Common myeloid progenitor, CD34-positive (primary cell): ENCODE results near the gene DYNLL2.
"Not testable (repeated sequence)": the region's sequence is repeated elsewhere in the genome, so short reads cannot be mapped to it uniquely, and the experiment has no call there.

Source experiments
- CTCF ChIA-PET: fragments of 350-600 bp; sonication (Branson Sonifier 250); formaldehyde crosslinking; loops from one replicate; lab custom pipeline; 2021; ENCODE audit warnings: antibody characterized with exemption; lab: Charles Lee
- POLR2A ChIA-PET: fragments of 350-600 bp; sonication (Branson Sonifier 250); formaldehyde crosslinking; loops from one replicate; lab custom pipeline; 2021; ENCODE audit warnings: antibody characterized with exemption; lab: Charles Lee
- DNase-seq, 3 donors: peaks; one replicate each; pipeline versions ENCODE4 v3.0.0 to v3.0.0-alpha.2; 2013
- H3K27ac ChIP-seq, 2 experiments: 1 replicate in 1 of 2; 2 replicates in 1 of 2; pipeline ENCODE4 v1.7.0; 2013; ENCODE audit warnings: inconsistent platforms in 2 of 2, low read length in 2 of 2, mild to moderate bottlenecking in 2 of 2, low read depth in 1 of 2, moderate library complexity in 1 of 2; ENCODE audit not compliant: severe bottlenecking in 2 of 2, insufficient read depth in 1 of 2, poor library complexity in 1 of 2
- H3K27me3 ChIP-seq, 5 experiments: replicated peaks in 2 of 5; 1 replicate in 3 of 5; 2 replicates in 2 of 5; pipeline versions ENCODE4 v1.6.1 to v1.7.0; 2013; ENCODE audit warnings: low read length in 4 of 5, mild to moderate bottlenecking in 2 of 5, moderate library complexity in 2 of 5, inconsistent platforms in 1 of 5; ENCODE audit not compliant: insufficient read depth in 5 of 5, control insufficient read depth in 4 of 5
- H3K36me3 ChIP-seq, 4 experiments: 1 replicate in 2 of 4; 2 replicates in 2 of 4; pipeline versions ENCODE4 v1.6.1 to v1.7.0; 2013; ENCODE audit warnings: low read length in 3 of 4, control low read depth in 1 of 4, mild to moderate bottlenecking in 1 of 4; ENCODE audit not compliant: control insufficient read depth in 4 of 4, insufficient read depth in 4 of 4
- H3K4me1 ChIP-seq, 4 experiments: 1 replicate in 3 of 4; 2 replicates in 1 of 4; pipeline versions ENCODE4 v1.6.1 to v1.7.1; 2013; ENCODE audit warnings: low read length in 3 of 4, mild to moderate bottlenecking in 3 of 4, control low read depth in 1 of 4, inconsistent platforms in 1 of 4, moderate library complexity in 1 of 4; ENCODE audit not compliant: control insufficient read depth in 4 of 4, insufficient read depth in 4 of 4; ENCODE audit errors: control extremely low read depth in 1 of 4
- H3K4me3 ChIP-seq, 7 experiments: 1 replicate in 4 of 7; 2 replicates in 3 of 7; pipeline versions ENCODE4 v1.5.1 to v1.7.0; 2013; ENCODE audit warnings: mild to moderate bottlenecking in 7 of 7, low read length in 6 of 7, moderate library complexity in 6 of 7, inconsistent platforms in 2 of 7, low read depth in 2 of 7, control low read depth in 1 of 7; ENCODE audit not compliant: insufficient read depth in 4 of 7, control insufficient read depth in 1 of 7; ENCODE audit errors: extremely low read depth in 1 of 7
- H3K9me3 ChIP-seq, 5 experiments: 1 replicate in 4 of 5; 2 replicates in 1 of 5; pipeline versions ENCODE4 v1.6.1 to v1.7.1; 2013; ENCODE audit warnings: low read length in 4 of 5, mild to moderate bottlenecking in 2 of 5, inconsistent platforms in 1 of 5, low read depth in 1 of 5, moderate library complexity in 1 of 5; ENCODE audit not compliant: control insufficient read depth in 4 of 5, insufficient read depth in 2 of 5; ENCODE audit errors: control extremely low read depth in 1 of 5
- WGBS: methylation state at CpG from one replicate; pipeline ENCODE4 v1.1.5; 2013; ENCODE audit not compliant: insufficient coverage; 5-methylcytosine and 5-hydroxymethylcytosine counted together

Gene DYNLL2

DNA sequence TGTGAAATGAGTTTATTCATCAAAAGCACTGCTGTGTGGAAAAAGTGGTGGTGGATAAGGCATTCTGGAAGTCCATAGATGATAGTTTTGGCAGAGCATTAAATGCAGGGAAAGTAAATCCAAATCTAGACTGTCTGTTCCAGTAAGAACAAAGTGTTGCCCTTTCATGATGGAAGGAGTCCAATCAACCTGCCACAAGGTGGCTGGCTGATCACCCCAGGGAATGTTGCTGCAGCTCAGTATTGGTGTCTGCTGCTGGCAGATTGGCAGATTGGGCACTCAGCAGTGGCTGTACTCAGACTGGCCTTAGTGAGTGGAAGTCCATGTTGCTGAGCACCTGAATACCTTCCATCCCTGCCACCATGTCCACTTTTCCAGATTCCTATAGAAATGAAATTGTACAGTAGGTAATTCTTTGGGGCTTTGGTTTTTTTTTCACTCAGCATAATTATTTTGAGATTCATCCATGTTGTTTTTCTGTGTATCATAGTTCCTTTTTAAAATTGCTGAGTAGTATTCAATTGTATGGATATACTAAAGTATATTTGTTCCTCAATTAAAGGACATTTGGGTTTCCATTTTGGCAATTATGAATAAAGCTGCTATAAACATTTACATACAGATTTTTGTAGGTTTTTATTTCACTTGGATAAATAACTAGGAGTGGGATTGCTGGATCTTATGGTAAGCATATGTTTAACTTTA is 14.3 kb downstream of the DYNLL2 start:
- peaks cover under 1 to 19% (median 8%) of the 10 kb centered on the region in 4 experiments for H3K36me3 ChIP-seq
- H3K4me3 ChIP-seq, result no peak overlapping the region
- H3K27me3 ChIP-seq, result no peaks in the 10 kb centered on the region
- no peaks in the 10 kb centered on the region for H3K9me3 ChIP-seq
- ChIA-PET CTCF (interaction anchor here (1.0 to 1.8 kb wide), 2 partner anchors 13 to 74 kb away, joined by 3 to 4 read pairs; no protein-coding TSS in a partner anchor), POLR2A (no interaction called here)
- no peak for DNase-seq
- no peak overlapping the region for H3K27ac ChIP-seq
- no peaks in the 10 kb centered on the region for H3K4me1 ChIP-seq

DNA sequence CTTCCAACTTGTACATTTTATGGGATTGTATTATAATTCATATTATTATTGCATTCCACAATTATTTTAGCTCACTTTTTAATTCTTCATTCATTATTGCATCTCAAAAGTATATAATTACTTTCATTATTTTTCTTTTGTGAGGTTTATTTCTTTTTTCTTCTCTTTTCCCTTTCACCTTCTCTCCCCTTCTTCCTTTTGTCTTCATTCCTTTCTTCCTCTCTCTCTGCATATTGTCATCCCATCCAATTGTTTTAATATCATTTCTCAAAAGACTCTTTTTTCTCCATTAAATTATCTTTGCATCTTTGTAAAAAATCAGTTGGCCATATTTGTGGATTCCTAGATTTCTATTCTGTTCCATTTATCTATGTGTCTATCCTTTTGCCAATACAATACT is 17.3 kb downstream of the DYNLL2 start:
- Histone ChIP-seq H3K9me3 (no peaks in the 10 kb centered on the region), H3K27ac (no peak overlapping the region), H3K4me1 (no peaks in the 10 kb centered on the region), H3K36me3 (no peaks in the 10 kb centered on the region), H3K4me3 (no peak overlapping the region), H3K27me3 (no peaks in the 10 kb centered on the region)
- no peak for DNase-seq
- ChIA-PET POLR2A (no interaction called here), CTCF (interaction anchor here (0.6 kb wide), 1 partner anchor 22 kb away, joined by 3 read pairs; no protein-coding TSS in a partner anchor)

DNA sequence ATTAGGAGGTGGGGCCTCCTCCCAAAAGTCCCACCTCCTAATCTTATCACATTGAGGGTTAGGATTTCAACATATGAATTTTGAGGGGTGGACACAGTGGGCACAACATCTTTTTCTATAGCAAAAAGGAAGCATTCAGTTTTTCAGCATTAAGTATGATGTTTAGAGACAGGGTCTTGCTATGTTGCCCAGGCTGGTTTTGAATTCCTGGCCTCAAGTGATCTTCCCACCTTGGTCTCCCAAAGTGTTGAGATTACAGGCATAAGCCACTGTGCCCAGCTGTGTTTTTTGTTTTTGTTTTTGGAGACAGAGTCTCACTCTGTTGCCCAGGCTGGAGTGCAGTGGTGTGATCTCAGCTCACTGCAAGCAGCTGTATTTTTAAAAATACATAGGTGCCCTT is 18.7 kb downstream of the DYNLL2 start:
- H3K9me3 ChIP-seq, DNase-seq, H3K27me3 ChIP-seq, H3K27ac ChIP-seq, POLR2A ChIA-PET, H3K4me3 ChIP-seq, H3K36me3 ChIP-seq, H3K4me1 ChIP-seq: not testable (repeated sequence)
- CTCF ChIA-PET, result interaction anchor here (3.2 kb wide), 1 partner anchor 12 kb away, joined by 15 read pairs; no protein-coding TSS in a partner anchor

GRCh38 chr17:58105093-58105492 is 21.9 kb downstream of the DYNLL2 start:
- no peak overlapping the region for H3K27ac ChIP-seq
- ChIA-PET CTCF (no interaction called here), POLR2A (no interaction called here)
- no peaks in the 10 kb centered on the region for H3K9me3 ChIP-seq
- H3K36me3 ChIP-seq, result no peaks in the 10 kb centered on the region
- H3K4me3 ChIP-seq, result no peak overlapping the region
- DNase-seq, result no peak
- WGBS, result no CpG with 5 or more reads among the region's 1 CpG
- no peaks in the 10 kb centered on the region for H3K4me1 ChIP-seq
- no peaks in the 10 kb centered on the region for H3K27me3 ChIP-seq

DNA sequence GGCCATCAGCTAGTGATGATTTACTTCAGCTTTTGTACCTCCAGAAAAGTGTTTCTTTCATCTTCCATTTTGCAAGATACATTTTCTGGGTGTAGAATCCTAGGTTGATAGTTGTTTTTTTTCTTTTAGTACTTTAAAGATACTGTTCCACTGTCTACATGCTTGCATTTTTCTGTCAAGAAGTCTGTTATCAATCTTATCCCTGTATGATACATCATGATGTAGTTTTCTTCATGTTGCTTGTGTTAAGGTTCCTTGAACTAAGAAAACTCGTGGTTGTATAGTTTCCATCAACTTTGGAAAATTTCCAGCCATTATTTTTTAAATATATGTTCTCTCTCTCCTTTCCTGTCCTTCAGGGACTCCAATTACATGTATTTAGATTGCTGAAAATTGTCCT is 24.1 kb downstream of the DYNLL2 start:
- Histone ChIP-seq H3K4me3 (no peak overlapping the region), H3K9me3 (no peaks in the 10 kb centered on the region), H3K4me1 (no peaks in the 10 kb centered on the region), H3K36me3 (no peaks in the 10 kb centered on the region), H3K27me3 (no peaks in the 10 kb centered on the region), H3K27ac (no peak overlapping the region)
- DNase-seq, result no peak
- ChIA-PET CTCF (interaction anchor here (1.5 kb wide), 1 partner anchor 10 kb away, joined by 4 read pairs; no protein-coding TSS in a partner anchor), POLR2A (no interaction called here)
- WGBS, result no CpG with 5 or more reads among the region's 1 CpG

GRCh38 chr17:58109197-58109596 is 26.0 kb downstream of the DYNLL2 start:
- Histone ChIP-seq H3K36me3 (no peaks in the 10 kb centered on the region), H3K9me3 (no peaks in the 10 kb centered on the region), H3K4me3 (no peak overlapping the region), H3K27me3 (peaks cover 0 to 4% (median 0%) of the 10 kb centered on the region in 5 experiments), H3K4me1 (no peaks in the 10 kb centered on the region), H3K27ac (no peak overlapping the region)
- ChIA-PET CTCF (interaction anchor here (1.3 kb wide), 1 partner anchor 249 kb away, joined by 3 read pairs; no protein-coding TSS in a partner anchor), POLR2A (no interaction called here)
- DNase-seq, result no peak
- no CpG with 5 or more reads among the region's 1 CpG for WGBS

DNA sequence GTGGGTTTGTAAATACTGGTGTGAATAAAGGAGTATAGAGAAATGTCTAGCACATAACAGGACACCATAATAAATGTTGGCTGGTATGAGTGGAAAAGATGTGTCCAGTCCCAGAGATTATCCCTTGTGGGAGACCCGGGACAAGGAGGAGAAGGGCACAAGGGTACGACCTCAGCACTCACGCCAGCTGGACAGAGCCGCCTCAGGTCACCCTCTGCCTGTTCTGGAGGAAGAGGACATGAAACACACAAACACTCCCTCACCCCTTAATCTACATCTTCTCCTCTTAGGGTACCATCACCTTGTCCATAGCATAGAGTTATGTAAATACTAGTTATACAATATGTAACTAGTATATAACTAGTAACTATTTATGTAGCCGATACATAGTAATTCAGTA is 26.8 kb downstream of the DYNLL2 start:
- no peak for DNase-seq
- H3K9me3 ChIP-seq, result no peaks in the 10 kb centered on the region
- no peaks in the 10 kb centered on the region for H3K36me3 ChIP-seq
- H3K27me3 ChIP-seq, result peaks cover 0 to 10% (median 0%) of the 10 kb centered on the region in 5 experiments
- ChIA-PET CTCF (interaction anchor here (1.0 to 1.3 kb wide), 5 partner anchors 13 to 438 kb away, joined by 3 to 4 read pairs (median 3); no protein-coding TSS in a partner anchor), POLR2A (no interaction called here)
- H3K4me1 ChIP-seq, result no peaks in the 10 kb centered on the region
- no CpG with 5 or more reads among the region's 5 CpGs for WGBS
- H3K4me3 ChIP-seq, result no peak overlapping the region
- H3K27ac ChIP-seq, result no peak overlapping the region
